Skin of body (tissue), 3 donors: Measurements from ENCODE around the gene ZMAT5. TPM values are rescaled to one million over a fixed set of nuclear protein-coding genes. Genes with fewer than 3 reads are reported as not detected.

Experiments used
- DNase-seq: peaks from one replicate; lab custom pipeline; 2025; lab: John Stamatoyannopoulos, UW
- small RNA-seq: library from RNA; depleted of rRNA; stranded (forward); fragments of <200 nt; gene quantifications from one replicate; pipeline ENCODE3, GENCODE V24; 2014; ENCODE audit warnings: low replicate concordance
- total RNA-seq: library from RNA; depleted of rRNA; stranded (reverse); fragments of >200 nt; gene quantifications from one replicate; pipeline ENCODE4 v1.2.3, GENCODE V29; 2014

The ZMAT5 gene
- total RNA-seq, 1 donor from 2014 or later = 10.0 TPM

GRCh38 chr22:29691636-29692326, 75.0 kb downstream of the ZMAT5 start:
- no peak for DNase-seq

GRCh38 chr22:29690476-29690875, 76.3 kb downstream of the ZMAT5 start:
- DNase-seq = no peak

DNA sequence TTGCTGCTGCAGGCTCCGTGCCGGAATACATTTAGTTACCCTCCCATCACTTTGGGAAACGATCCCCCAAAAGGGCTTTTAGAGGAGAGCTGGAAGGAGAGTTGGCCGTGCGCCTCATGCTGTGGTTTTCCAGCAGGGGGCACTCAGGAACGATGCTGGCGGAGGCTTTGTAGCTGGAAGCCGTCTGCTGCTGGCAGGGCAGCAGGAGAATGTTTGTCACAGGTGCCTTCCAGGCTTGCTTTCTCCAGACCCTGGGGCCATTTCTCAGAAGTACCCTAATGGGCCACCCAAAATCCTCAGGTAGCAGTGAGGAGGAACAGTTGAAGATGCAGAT, 77.0 kb downstream of the ZMAT5 start:
- DNase-seq = peak; percentile 10

DNA sequence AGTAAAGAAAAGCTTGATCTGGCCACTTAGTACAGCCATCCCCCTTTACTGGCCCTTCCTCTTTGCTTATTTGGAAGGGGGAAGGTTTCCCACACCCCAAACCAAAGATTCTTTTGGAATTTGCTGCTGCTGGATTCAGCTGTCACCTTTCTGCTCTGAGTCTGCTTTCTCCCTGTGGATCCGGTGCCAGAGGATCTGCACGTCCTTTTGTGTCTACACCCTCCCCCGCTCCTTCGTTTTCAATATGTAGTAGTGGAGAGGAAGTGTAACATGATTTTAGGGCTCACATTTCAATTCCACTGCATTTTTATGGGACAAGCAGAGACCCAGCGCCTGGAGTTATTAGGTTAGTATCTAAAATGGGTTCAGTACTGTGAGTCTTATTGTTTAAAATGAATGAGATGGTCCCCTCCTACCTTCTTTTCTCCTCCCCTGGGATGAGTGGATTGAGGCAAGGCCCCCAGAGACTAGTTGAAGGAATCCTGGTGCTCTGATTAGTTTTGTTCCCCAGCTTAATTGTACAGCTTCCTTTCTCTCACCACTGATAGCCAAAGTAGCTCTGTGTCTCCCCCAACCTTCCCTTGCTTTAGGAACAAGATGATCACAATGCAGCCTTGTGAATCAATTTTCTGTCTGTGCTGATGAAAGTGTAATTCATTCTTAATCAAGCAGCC, 77.5 kb downstream of the ZMAT5 start:
- no peak for DNase-seq

DNA sequence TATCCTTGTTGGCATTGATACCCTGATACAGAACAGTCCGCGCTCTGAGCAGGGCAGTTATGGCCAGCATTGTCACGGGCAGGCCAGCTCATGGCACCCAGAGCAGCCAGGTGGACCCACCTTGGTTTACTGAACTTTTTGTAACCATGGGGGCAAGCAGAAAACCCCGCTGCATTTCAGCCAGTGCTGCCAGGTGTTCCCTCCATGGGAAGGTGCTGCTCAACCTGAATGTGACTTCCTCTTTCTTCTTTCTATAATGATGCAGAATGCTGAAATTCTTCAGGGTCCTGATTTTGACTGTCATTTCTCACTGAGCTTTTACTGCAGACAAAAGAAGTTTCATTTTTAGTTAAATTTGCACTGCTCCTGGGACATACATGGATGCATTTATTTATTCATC, 82.6 kb downstream of the ZMAT5 start:
- DNase-seq = no peak

- no peak for DNase-seq
Measured at GRCh38 chr22:29683536-29683935, 83.3 kb downstream of the ZMAT5 start.

Small RNA genes lying within 50 kb of the gene (small RNA-seq; reads per million reads assigned to genes)
- gene AC004882.2 (not detected), gene RF00019 (not detected)

Other genes with a start within 250 kb of the ZMAT5 start
- 25.4 TPM for gene THOC5, start 213.2 kb downstream of the ZMAT5 start, total RNA-seq
- gene NIPSNAP1, start 185.9 kb downstream of the ZMAT5 start, total RNA-seq = 18.4 TPM
- gene NF2, start 163.4 kb downstream of the ZMAT5 start, total RNA-seq = 20.3 TPM
- 0.10 TPM for gene CABP7, start 47.0 kb downstream of the ZMAT5 start, total RNA-seq
- gene UQCR10, start 362 bp upstream of the ZMAT5 start, total RNA-seq = 52.8 TPM
- gene ASCC2, start 71.3 kb upstream of the ZMAT5 start, total RNA-seq = 30.6 TPM
- gene MTMR3, start 116.2 kb upstream of the ZMAT5 start, total RNA-seq = 60.1 TPM